SK-N-MC (cell line): Measurements from ENCODE around the gene PALS1.

Source experiments
- EZH2 ChIP-seq: fragments of 200-600 bp; sonication (generic); IDR thresholded peaks from one replicate; pipeline ENCODE4 v1.6.1; 2017; ENCODE audit warnings: antibody characterized with exemption
- FOXP2 ChIP-seq: optimal IDR thresholded peaks from 2 replicates; pipeline ENCODE3; 2011; ENCODE audit warnings: mild to moderate bottlenecking, moderate library complexity; ENCODE audit not compliant: insufficient read depth; ENCODE audit errors: extremely low read length, control extremely low read depth
- POLR2AphosphoS5 ChIP-seq: IDR thresholded peaks from 2 replicates; pipeline ENCODE4 v1.6.1; 2012; ENCODE audit warnings: mild to moderate bottlenecking, low read depth, low read length, borderline replicate concordance

- TF ChIP-seq POLR2AphosphoS5 (no peak), EZH2 (no peak), FOXP2 (no peak)
These were observed 23.1 kb upstream of the PALS1 start for GRCh38 chr14:67218126-67218525.
